ENCODE data around the gene ANO7.

The ANO7 gene

GRCh38 chr2:241211276-241211675 is 22.8 kb downstream of the ANO7 start:
- DNase-seq (ENCODE audit: low read depth) = no peak

- no peak for DNase-seq (ENCODE audit: low read depth)
Observed at GRCh38 chr2:241213041-241213440, 24.6 kb downstream of the ANO7 start.

- DNase-seq (ENCODE audit: low read depth) = no peak
Observed at GRCh38 chr2:241213567-241213966, 25.1 kb downstream of the ANO7 start.

- no peak for DNase-seq (ENCODE audit: low read depth)
Observed at GRCh38 chr2:241214209-241214608, 25.7 kb downstream of the ANO7 start.

- DNase-seq (ENCODE audit: low read depth) = no peak
Observed at GRCh38 chr2:241214766-241215165, 26.3 kb downstream of the ANO7 start.

GRCh38 chr2:241215421-241215820 is 26.9 kb downstream of the ANO7 start:
- no peak for DNase-seq (ENCODE audit: low read depth)

- DNase-seq (ENCODE audit: low read depth) = no peak
Observed at GRCh38 chr2:241216211-241216761, 27.8 kb downstream of the ANO7 start.

- DNase-seq (ENCODE audit: low read depth) = no peak
Observed at GRCh38 chr2:241217320-241218031, 29.0 kb downstream of the ANO7 start.

- no peak for DNase-seq (ENCODE audit: low read depth)
Observed at GRCh38 chr2:241218131-241219029, 29.9 kb downstream of the ANO7 start.

GRCh38 chr2:241219030-241219382 is 30.5 kb downstream of the ANO7 start:
- no peak for DNase-seq (ENCODE audit: low read depth)

GRCh38 chr2:241219856-241220356 is 31.4 kb downstream of the ANO7 start:
- DNase-seq (ENCODE audit: low read depth) = no peak

- no peak for DNase-seq (ENCODE audit: low read depth)
Observed at GRCh38 chr2:241223211-241224017, 34.9 kb downstream of the ANO7 start.

GRCh38 chr2:241224018-241224850 is 35.8 kb downstream of the ANO7 start:
- DNase-seq (ENCODE audit: low read depth) = no peak

GRCh38 chr2:241224851-241225438 is 36.5 kb downstream of the ANO7 start:
- no peak for DNase-seq (ENCODE audit: low read depth)

GRCh38 chr2:241225545-241225944 is 37.1 kb downstream of the ANO7 start:
- no peak for DNase-seq (ENCODE audit: low read depth)

- DNase-seq (ENCODE audit: low read depth) = no peak
Observed at GRCh38 chr2:241225983-241226382, 37.5 kb downstream of the ANO7 start.

GRCh38 chr2:241226723-241227572 is 38.5 kb downstream of the ANO7 start:
- DNase-seq (ENCODE audit: low read depth) = no peak

- no peak for DNase-seq (ENCODE audit: low read depth)
Observed at GRCh38 chr2:241227594-241227993, 39.1 kb downstream of the ANO7 start.

GRCh38 chr2:241228081-241228859 is 39.8 kb downstream of the ANO7 start:
- no peak for DNase-seq (ENCODE audit: low read depth)

Data from non-pigmented ciliary epithelial cell (primary cell).